Skeletal muscle satellite cell (primary cell): ENCODE results near the gene MRTFA.

ENCODE experiments used
- H3K27me3 ChIP-seq: 2 replicates; pipeline ENCODE4 v1.7.0; 2013; ENCODE audit warnings: low read length; ENCODE audit not compliant: control insufficient read depth, insufficient read depth
- H3K36me3 ChIP-seq: 2 replicates; pipeline ENCODE4 v1.7.0; 2013; ENCODE audit warnings: mild to moderate bottlenecking, control low read depth, low read length; ENCODE audit not compliant: insufficient read depth
- H3K4me1 ChIP-seq: 2 replicates; pipeline ENCODE4 v1.7.0; 2013; ENCODE audit warnings: low read length; ENCODE audit not compliant: control insufficient read depth, insufficient read depth
- H3K4me2 ChIP-seq: 2 replicates; pipeline ENCODE4 v1.7.0; 2013; ENCODE audit warnings: mild to moderate bottlenecking, low read length
- H3K4me3 ChIP-seq: 2 replicates; pipeline ENCODE4 v1.7.0; 2013; ENCODE audit warnings: low read length
- H3K9ac ChIP-seq: 2 replicates; pipeline ENCODE4 v1.7.0; 2013; ENCODE audit warnings: mild to moderate bottlenecking, low read depth, low read length, moderate library complexity
- H3K9me3 ChIP-seq: replicated peaks from 2 replicates; pipeline ENCODE4 v1.7.0; 2013; ENCODE audit warnings: mild to moderate bottlenecking, control low read depth, low read length

Gene MRTFA

GRCh38 chr22:40674274-40674673, 37.8 kb upstream of the MRTFA start:
- peaks cover 8% of the 10 kb centered on the region for H3K27me3 ChIP-seq
- no peaks in the 10 kb centered on the region for H3K9me3 ChIP-seq
- no peak overlapping the region for H3K4me2 ChIP-seq
- H3K4me1 ChIP-seq, result peaks cover 9% of the 10 kb centered on the region
- H3K9ac ChIP-seq, result no peak overlapping the region
- H3K36me3 ChIP-seq, result no peaks in the 10 kb centered on the region
- no peak overlapping the region for H3K4me3 ChIP-seq

GRCh38 chr22:40673017-40673416, 36.5 kb upstream of the MRTFA start:
- Histone ChIP-seq H3K9ac (no peak overlapping the region), H3K4me3 (no peak overlapping the region), H3K9me3 (no peaks in the 10 kb centered on the region), H3K27me3 (no peaks in the 10 kb centered on the region), H3K36me3 (no peaks in the 10 kb centered on the region), H3K4me2 (no peak overlapping the region), H3K4me1 (no peaks in the 10 kb centered on the region)

- Histone ChIP-seq H3K36me3 (no peaks in the 10 kb centered on the region), H3K27me3 (no peaks in the 10 kb centered on the region), H3K4me2 (no peak overlapping the region), H3K4me1 (no peaks in the 10 kb centered on the region), H3K4me3 (no peak overlapping the region), H3K9me3 (no peaks in the 10 kb centered on the region), H3K9ac (no peak overlapping the region)
These were observed 35.4 kb upstream of the MRTFA start for GRCh38 chr22:40671796-40672360.

GRCh38 chr22:40671369-40671768, 34.9 kb upstream of the MRTFA start:
- Histone ChIP-seq H3K4me3 (no peak overlapping the region), H3K27me3 (no peaks in the 10 kb centered on the region), H3K9ac (no peak overlapping the region), H3K4me2 (no peak overlapping the region), H3K9me3 (no peaks in the 10 kb centered on the region), H3K4me1 (no peaks in the 10 kb centered on the region), H3K36me3 (no peaks in the 10 kb centered on the region)

DNA sequence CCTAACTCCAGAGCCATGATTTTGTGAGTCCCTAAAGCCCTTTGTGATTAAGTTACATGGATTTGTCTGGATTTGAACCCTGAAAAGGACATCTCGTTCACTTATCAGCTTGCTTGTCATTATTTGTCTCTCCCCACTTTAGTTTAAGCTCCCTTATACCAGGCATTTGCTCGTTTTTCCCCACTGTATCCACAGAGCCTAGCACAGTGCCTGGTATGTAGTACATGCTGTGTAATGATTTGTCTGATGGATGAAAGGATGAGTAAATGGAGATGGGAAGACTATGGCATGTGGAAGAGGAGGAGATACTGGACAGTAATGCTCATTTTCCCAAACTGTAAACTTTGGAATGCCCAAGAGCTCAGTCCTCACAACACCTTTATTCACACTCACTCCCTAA, 33.5 kb upstream of the MRTFA start:
- no peaks in the 10 kb centered on the region for H3K9me3 ChIP-seq
- H3K9ac ChIP-seq, result no peak overlapping the region
- no peak overlapping the region for H3K4me2 ChIP-seq
- peaks cover 7% of the 10 kb centered on the region for H3K4me1 ChIP-seq
- no peak overlapping the region for H3K4me3 ChIP-seq
- no peaks in the 10 kb centered on the region for H3K36me3 ChIP-seq
- H3K27me3 ChIP-seq, result no peaks in the 10 kb centered on the region

- Histone ChIP-seq H3K4me2 (no peak overlapping the region), H3K9me3 (no peaks in the 10 kb centered on the region), H3K9ac (no peak overlapping the region), H3K27me3 (no peaks in the 10 kb centered on the region), H3K4me3 (no peak overlapping the region), H3K4me1 (peaks cover 12% of the 10 kb centered on the region), H3K36me3 (no peaks in the 10 kb centered on the region)
These were observed 32.3 kb upstream of the MRTFA start for GRCh38 chr22:40668611-40669411.

DNA sequence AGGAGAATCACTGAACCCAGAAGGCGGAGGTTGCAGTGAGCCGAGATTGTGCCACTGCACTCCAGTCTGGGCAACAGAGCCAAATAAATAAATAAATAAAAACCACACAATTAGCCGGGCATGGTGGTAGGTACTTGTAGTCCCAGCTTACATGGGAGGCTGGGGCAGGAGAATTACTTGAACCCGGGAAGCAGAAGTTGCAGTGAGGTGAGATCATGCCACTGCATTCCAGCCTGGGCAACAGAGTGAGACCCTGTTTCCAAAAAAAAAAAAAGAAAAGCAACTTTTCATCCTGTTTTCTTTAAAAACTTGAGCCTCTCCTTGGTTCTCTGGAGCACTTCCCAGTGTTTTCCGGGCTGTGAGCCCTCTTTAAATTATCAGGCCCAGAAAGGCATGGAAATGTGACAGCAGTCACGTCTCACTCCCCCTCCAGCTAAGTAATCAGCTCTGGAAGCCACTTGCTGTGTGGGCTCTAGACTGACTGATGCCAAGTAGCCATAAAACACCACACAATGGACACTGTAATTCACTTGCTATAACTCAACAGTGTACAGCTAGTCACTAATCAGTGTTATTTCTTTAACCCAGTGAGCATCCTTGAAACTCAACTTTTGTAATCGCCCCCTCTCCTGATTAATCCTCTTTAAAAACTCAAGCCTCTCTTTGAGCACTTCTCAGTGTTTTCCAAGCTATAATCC, 29.8 kb upstream of the MRTFA start:
- no peaks in the 10 kb centered on the region for H3K9me3 ChIP-seq
- H3K27me3 ChIP-seq, result no peaks in the 10 kb centered on the region
- H3K4me1 ChIP-seq, result peaks cover 12% of the 10 kb centered on the region
- H3K36me3 ChIP-seq, result no peaks in the 10 kb centered on the region
- H3K4me2 ChIP-seq, result no peak overlapping the region
- H3K4me3 ChIP-seq, result no peak overlapping the region
- no peak overlapping the region for H3K9ac ChIP-seq

GRCh38 chr22:40665312-40665711, 28.8 kb upstream of the MRTFA start:
- Histone ChIP-seq H3K9ac (peak overlapping the region; percentile 35), H3K4me2 (no peak overlapping the region), H3K4me3 (no peak overlapping the region), H3K4me1 (peaks cover 12% of the 10 kb centered on the region), H3K27me3 (no peaks in the 10 kb centered on the region), H3K36me3 (no peaks in the 10 kb centered on the region), H3K9me3 (no peaks in the 10 kb centered on the region)

- H3K4me2 ChIP-seq, result no peak overlapping the region
- H3K9me3 ChIP-seq, result no peaks in the 10 kb centered on the region
- H3K9ac ChIP-seq, result no peak overlapping the region
- no peaks in the 10 kb centered on the region for H3K27me3 ChIP-seq
- peaks cover 12% of the 10 kb centered on the region for H3K4me1 ChIP-seq
- no peak overlapping the region for H3K4me3 ChIP-seq
- H3K36me3 ChIP-seq, result no peaks in the 10 kb centered on the region
These were observed 25.2 kb upstream of the MRTFA start for GRCh38 chr22:40661671-40662070.

GRCh38 chr22:40660730-40661129, 24.2 kb upstream of the MRTFA start:
- H3K4me1 ChIP-seq, result peaks cover 12% of the 10 kb centered on the region

GRCh38 chr22:40659166-40659565, 22.6 kb upstream of the MRTFA start:
- H3K4me2 ChIP-seq, result no peak overlapping the region
- no peaks in the 10 kb centered on the region for H3K36me3 ChIP-seq
- no peaks in the 10 kb centered on the region for H3K9me3 ChIP-seq
- no peak overlapping the region for H3K4me3 ChIP-seq
- no peak overlapping the region for H3K9ac ChIP-seq
- peaks cover 12% of the 10 kb centered on the region for H3K4me1 ChIP-seq
- no peaks in the 10 kb centered on the region for H3K27me3 ChIP-seq

More at GRCh38 chr22:40660730-40661129, 24.2 kb upstream of the MRTFA start:
- H3K27me3 ChIP-seq, result no peaks in the 10 kb centered on the region
- no peak overlapping the region for H3K4me2 ChIP-seq
- H3K9ac ChIP-seq, result no peak overlapping the region
- H3K4me3 ChIP-seq, result no peak overlapping the region
- H3K9me3 ChIP-seq, result no peaks in the 10 kb centered on the region
- H3K36me3 ChIP-seq, result no peaks in the 10 kb centered on the region
